Stomach (tissue), 9 donors: ENCODE measurements around the gene PRR12. TPM values are rescaled to one million over a fixed set of nuclear protein-coding genes. Genes with fewer than 3 reads are reported as not detected.

Experiments
- DNase-seq, 2 donors: peaks; one replicate each; pipeline versions ENCODE4 v3.0.0 to v3.0.0-alpha.2; 2013 to 2019
- H3K27ac ChIP-seq, 5 donors: fragments of 200-600 bp in 4 of 5; sonication (generic) in 4 of 5; one replicate each; pipeline ENCODE4 v1.5.1; 2013 to 2019; ENCODE audit warnings: mild to moderate bottlenecking in 1 of 5, moderate library complexity in 1 of 5
- H3K27me3 ChIP-seq, 3 donors: fragments of 200-600 bp; sonication (generic); one replicate each; pipeline ENCODE4 v1.5.1; 2017 to 2019; ENCODE audit warnings: mixed run types in 1 of 3
- H3K36me3 ChIP-seq, 4 donors: fragments of 200-600 bp; sonication (generic); 1 replicate in 3 of 4; 2 replicates in 1 of 4; pipeline ENCODE4 v1.5.1; 2016 to 2019
- H3K4me1 ChIP-seq, 4 donors: fragments of 200-600 bp; sonication (generic); one replicate each; pipeline ENCODE4 v1.5.1; 2016 to 2019
- H3K4me3 ChIP-seq, 4 donors: fragments of 200-600 bp; sonication (generic) in 3 of 4; one replicate each; pipeline ENCODE4 v1.5.1; 2016 to 2019; ENCODE audit warnings: mild to moderate bottlenecking in 1 of 4
- H3K9me3 ChIP-seq, 4 donors: fragments of 200-600 bp; sonication (generic); one replicate each; pipeline ENCODE4 v1.5.1; 2016 to 2019
- EP300 ChIP-seq: sonication (generic); formaldehyde crosslinking; IDR thresholded peaks from one replicate; pipeline ENCODE4 v1.6.1; 2017; ENCODE audit warnings: antibody characterized with exemption
- POLR2A ChIP-seq, 4 donors: fragments of 450-650 bp; IDR thresholded peaks; one replicate each; pipeline ENCODE4 v1.6.1; 2016; ENCODE audit warnings: antibody characterized with exemption in 4 of 4, control low read depth in 2 of 4, mild to moderate bottlenecking in 1 of 4, moderate library complexity in 1 of 4
- POLR2AphosphoS5 ChIP-seq, 3 donors: sonication (generic); formaldehyde crosslinking; IDR thresholded peaks; one replicate each; pipeline ENCODE4 v1.6.1; 2016; ENCODE audit warnings: antibody characterized with exemption in 3 of 3
- WGBS, 5 donors: extraction: QIAGEN DNeasy Blood & Tissue Kit in 3 of 5; methylation state at CpG; one replicate each; pipeline versions ENCODE4 v1.1.5 to v1.1.7; 2013 to 2018; 5-methylcytosine and 5-hydroxymethylcytosine counted together
- intact Hi-C: fragments of 100-400 bp; cut with DNase I; formaldehyde crosslinking; loops from one replicate; pipeline ENCODE4 v1.15.1; 2023; ENCODE audit warnings: low total_unique reads
- polyA plus RNA-seq, 3 donors: library from polyadenylated mRNA; stranded (reverse); fragments of 200-250 nt; gene quantifications; one replicate each; pipeline ENCODE4 v1.2.3, GENCODE V29; 2013
- total RNA-seq, 5 donors: library from RNA; depleted of rRNA; stranded (reverse); fragments of >200 nt; gene quantifications; one replicate each; pipeline versions ENCODE4 v1.1.0 to v1.2.3, GENCODE V29; 2014 to 2016
- TF ChIP-seq, protein P1 (sequence below), 7 experiments: fragments of 450-650 bp in 4 of 7; fragments of 200-600 bp in 3 of 7; sonication (generic) in 3 of 7; IDR thresholded peaks; one replicate each; pipeline ENCODE4 v1.5.1; 2016 to 2019; ENCODE audit warnings: antibody characterized with exemption in 7 of 7, control low read depth in 2 of 7, mild to moderate bottlenecking in 1 of 7
- donor health status: healthy with polysubstance abuse.
- donor health status: Bipolar disorder and iron deficiency.
- donor health status: healthy.

PRR12 gene
- total and polyA plus RNA-seq, 8 donors = 3.1 to 88.3 (median 11.0) TPM

DNA sequence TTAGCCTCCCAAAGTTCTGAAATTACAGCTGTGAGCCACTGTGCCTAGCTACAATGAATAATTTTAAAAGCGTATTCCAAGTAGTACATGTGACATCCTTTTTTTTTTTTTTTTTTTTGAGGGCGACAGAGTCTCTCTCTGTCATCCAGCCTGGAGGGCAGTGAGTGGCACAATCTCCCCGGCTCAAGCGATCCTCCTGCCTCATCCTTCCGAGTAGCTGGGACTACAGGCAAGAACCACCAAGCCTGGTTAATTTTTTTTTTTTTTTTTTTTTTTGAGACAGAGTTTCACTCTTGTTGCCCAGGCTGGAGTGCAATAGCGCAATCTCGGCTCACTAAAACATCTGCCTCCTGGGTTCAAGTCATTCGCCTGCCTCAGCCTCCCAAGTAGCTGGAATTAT, 3.8 kb upstream of the PRR12 start:
- WGBS, 5 donors = 85 to 94% (median 88%) methylated on average over 8 of the region's 8 CpGs
- Histone ChIP-seq H3K27me3 (no peaks in the 10 kb centered on the region), H3K4me1 (peaks cover under 1 to 26% (median 19%) of the 10 kb centered on the region in 4 donors), H3K4me3 (no peak overlapping the region), H3K9me3 (no peaks in the 10 kb centered on the region), H3K36me3 (no peaks in the 10 kb centered on the region), H3K27ac (no peak overlapping the region)
- TF ChIP-seq POLR2AphosphoS5 (IDR thresholded peaks at IDR 0.05) (no peak), POLR2A (IDR thresholded peaks at IDR 0.05) (no peak), EP300 (no peak)
- TF ChIP-seq, protein P1, sequence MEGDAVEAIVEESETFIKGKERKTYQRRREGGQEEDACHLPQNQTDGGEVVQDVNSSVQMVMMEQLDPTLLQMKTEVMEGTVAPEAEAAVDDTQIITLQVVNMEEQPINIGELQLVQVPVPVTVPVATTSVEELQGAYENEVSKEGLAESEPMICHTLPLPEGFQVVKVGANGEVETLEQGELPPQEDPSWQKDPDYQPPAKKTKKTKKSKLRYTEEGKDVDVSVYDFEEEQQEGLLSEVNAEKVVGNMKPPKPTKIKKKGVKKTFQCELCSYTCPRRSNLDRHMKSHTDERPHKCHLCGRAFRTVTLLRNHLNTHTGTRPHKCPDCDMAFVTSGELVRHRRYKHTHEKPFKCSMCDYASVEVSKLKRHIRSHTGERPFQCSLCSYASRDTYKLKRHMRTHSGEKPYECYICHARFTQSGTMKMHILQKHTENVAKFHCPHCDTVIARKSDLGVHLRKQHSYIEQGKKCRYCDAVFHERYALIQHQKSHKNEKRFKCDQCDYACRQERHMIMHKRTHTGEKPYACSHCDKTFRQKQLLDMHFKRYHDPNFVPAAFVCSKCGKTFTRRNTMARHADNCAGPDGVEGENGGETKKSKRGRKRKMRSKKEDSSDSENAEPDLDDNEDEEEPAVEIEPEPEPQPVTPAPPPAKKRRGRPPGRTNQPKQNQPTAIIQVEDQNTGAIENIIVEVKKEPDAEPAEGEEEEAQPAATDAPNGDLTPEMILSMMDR (IDR thresholded peaks at IDR 0.05) = no peak
- intact Hi-C loops = no loop called here
- DNase-seq = no peak

GRCh38 chr19:49588365-49589122, 2.4 kb upstream of the PRR12 start:
- 78 to 85% (median 82%) methylated on average over 18 of the region's 18 CpGs for WGBS, 5 donors
- Histone ChIP-seq H3K27ac (peak overlapping the region in 1 of 5 donors; percentile 29), H3K27me3 (no peaks in the 10 kb centered on the region), H3K4me3 (no peak overlapping the region), H3K36me3 (no peaks in the 10 kb centered on the region), H3K9me3 (no peaks in the 10 kb centered on the region), H3K4me1 (peaks cover 12 to 32% (median 32%) of the 10 kb centered on the region in 4 donors)
- no peak for DNase-seq
- intact Hi-C loops = no loop called here
- no peak for TF ChIP-seq POLR2AphosphoS5 (IDR thresholded peaks at IDR 0.05)
- TF ChIP-seq POLR2A (IDR thresholded peaks at IDR 0.05) = no peak
- TF ChIP-seq, protein P1 (IDR thresholded peaks at IDR 0.05) = no peak
- TF ChIP-seq EP300 = no peak

DNA sequence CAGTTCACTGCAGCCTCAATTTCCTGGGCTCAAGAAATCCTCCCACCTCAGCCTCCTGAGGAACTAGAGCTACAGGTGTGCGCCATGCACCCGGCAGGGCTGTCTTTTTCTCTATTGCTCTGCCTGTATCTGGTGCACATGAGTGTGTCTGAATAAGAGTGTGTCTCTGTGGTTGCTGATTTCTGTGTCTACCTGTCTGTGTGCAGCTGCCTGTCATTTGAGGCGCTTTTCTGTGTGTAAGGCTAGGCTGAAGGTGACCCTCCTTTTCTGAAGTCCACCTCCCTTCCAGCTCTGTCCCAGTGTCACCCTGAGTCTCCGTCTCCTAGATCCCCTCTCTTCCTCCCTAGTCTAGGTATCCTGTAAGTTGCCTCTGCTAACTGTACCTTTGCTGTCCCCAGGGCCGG, 1.5 kb upstream of the PRR12 start:
- TF ChIP-seq, protein P1 (IDR thresholded peaks at IDR 0.05) = no peak
- TF ChIP-seq EP300 (no peak), POLR2AphosphoS5 (IDR thresholded peaks at IDR 0.05) (no peak), POLR2A (IDR thresholded peaks at IDR 0.05) (no peak)
- peak overlapping the region; percentile 70 to 95 (median 90) for H3K4me3 ChIP-seq
- peaks cover 4 to 8% (median 7%) of the 10 kb centered on the region in 4 donors for H3K36me3 ChIP-seq
- H3K27me3 ChIP-seq = no peaks in the 10 kb centered on the region
- 39 to 48% (median 40%) methylated on average over 5 of the region's 5 CpGs for WGBS, 5 donors
- no peaks in the 10 kb centered on the region for H3K9me3 ChIP-seq
- H3K27ac ChIP-seq = peak overlapping the region; percentile 92 to 99 (median 95)
- intact Hi-C loops = no loop called here
- peaks cover 21 to 42% (median 41%) of the 10 kb centered on the region in 4 donors for H3K4me1 ChIP-seq
- no peak for DNase-seq

GRCh38 chr19:49590071-49590970, 661 bp upstream of the PRR12 start:
- Histone ChIP-seq H3K4me1 (peaks cover 21 to 49% (median 45%) of the 10 kb centered on the region in 4 donors), H3K36me3 (peaks cover 12 to 16% (median 15%) of the 10 kb centered on the region in 4 donors), H3K9me3 (no peaks in the 10 kb centered on the region), H3K27me3 (no peaks in the 10 kb centered on the region), H3K27ac (peak overlapping the region; percentile 92 to 99 (median 95)), H3K4me3 (peak overlapping the region; percentile 70 to 95 (median 90))
- TF ChIP-seq POLR2AphosphoS5 (IDR thresholded peaks at IDR 0.05) (peak in 2 of 3 donors; percentile 76 to 86), EP300 (no peak)
- intact Hi-C loops = no loop called here
- DNase-seq = peak; percentile 98 to 99
- 0 to 1% (median 0%) methylated on average over 19 to 58 of the region's 58 CpGs for WGBS, 5 donors
